Colonic mucosa (tissue), 4 donors: ENCODE data around the gene KRCC1. TPM values are rescaled to one million over a fixed set of nuclear protein-coding genes. Genes with fewer than 3 reads are reported as not detected.

Experiments used
- DNase-seq: peaks from one replicate; pipeline ENCODE4 v3.0.0-alpha.2; 2020
- H3K27ac ChIP-seq: fragments of 200-600 bp; one replicate; pipeline ENCODE4 v1.8.0; 2021
- H3K27me3 ChIP-seq: fragments of 200-600 bp; one replicate; pipeline ENCODE4 v1.8.0; 2021
- H3K36me3 ChIP-seq: fragments of 200-600 bp; one replicate; pipeline ENCODE4 v1.8.0; 2021
- H3K4me1 ChIP-seq: fragments of 200-600 bp; one replicate; pipeline ENCODE4 v1.8.0; 2021; ENCODE audit warnings: mild to moderate bottlenecking
- H3K4me3 ChIP-seq: fragments of 200-600 bp; one replicate; pipeline ENCODE4 v1.8.0; 2021
- H3K9ac ChIP-seq, 2 donors: one replicate each; pipeline ENCODE4 v1.7.0; 2013; ENCODE audit warnings: control low read depth in 2 of 2, low read depth in 2 of 2, low read length in 2 of 2
- H3K9me3 ChIP-seq: fragments of 200-600 bp; one replicate; pipeline ENCODE4 v1.8.0; 2021
- CTCF ChIP-seq: fragments of 200-600 bp; IDR thresholded peaks from one replicate; pipeline ENCODE4 v1.8.0; 2022; ENCODE audit warnings: antibody characterized with exemption, mild to moderate bottlenecking
- intact Hi-C: fragments of 100-400 bp; cut with DNase I; formaldehyde crosslinking; loops from one replicate; pipeline ENCODE4 v1.14.1; 2022
- total RNA-seq, 2 donors: library from RNA; stranded (reverse); fragmentation: NEBNext Ultra II Directional in 1 of 2; extraction: Animal tissue kit (Norgen Biotek cat#: 25700) in 1 of 2; gene quantifications; one replicate each; pipeline ENCODE4 v1.2.1, GENCODE V29; 2021
- donor health status: healthy.
- donor health status: DM: no; HTN: no; CAD: no.
- donor health status: DM: no; HTN: no; CAD: no.

The KRCC1 gene
- total RNA-seq, 2 donors from 2014 or later = 45.6 to 75.8 TPM

- H3K4me1 ChIP-seq = no peaks in the 10 kb centered on the region
- no peak for TF ChIP-seq CTCF
- H3K27ac ChIP-seq = no peak overlapping the region
- no peaks in the 10 kb centered on the region for H3K9me3 ChIP-seq
- intact Hi-C loops = no loop called here
- no peak for DNase-seq
- no peaks in the 10 kb centered on the region for H3K36me3 ChIP-seq
- H3K27me3 ChIP-seq = no peaks in the 10 kb centered on the region
- no peak overlapping the region for H3K9ac ChIP-seq
- H3K4me3 ChIP-seq = no peak overlapping the region
Observed at GRCh38 chr2:88070055-88070454, 14.5 kb upstream of the KRCC1 start.

GRCh38 chr2:88069117-88069516 is 13.5 kb upstream of the KRCC1 start:
- Histone ChIP-seq H3K9ac (no peak overlapping the region), H3K27ac (no peak overlapping the region), H3K9me3 (no peaks in the 10 kb centered on the region), H3K27me3 (no peaks in the 10 kb centered on the region), H3K36me3 (no peaks in the 10 kb centered on the region), H3K4me1 (no peaks in the 10 kb centered on the region), H3K4me3 (no peak overlapping the region)
- TF ChIP-seq CTCF = no peak
- intact Hi-C loops = no loop called here
- DNase-seq = no peak

GRCh38 chr2:88068044-88068443 is 12.5 kb upstream of the KRCC1 start:
- no peaks in the 10 kb centered on the region for H3K27me3 ChIP-seq
- intact Hi-C loops = no loop called here
- TF ChIP-seq CTCF = no peak
- no peak overlapping the region for H3K9ac ChIP-seq
- H3K4me1 ChIP-seq = no peaks in the 10 kb centered on the region
- H3K36me3 ChIP-seq = no peaks in the 10 kb centered on the region
- no peak for DNase-seq
- no peak overlapping the region for H3K4me3 ChIP-seq
- no peak overlapping the region for H3K27ac ChIP-seq
- H3K9me3 ChIP-seq = no peaks in the 10 kb centered on the region

DNA sequence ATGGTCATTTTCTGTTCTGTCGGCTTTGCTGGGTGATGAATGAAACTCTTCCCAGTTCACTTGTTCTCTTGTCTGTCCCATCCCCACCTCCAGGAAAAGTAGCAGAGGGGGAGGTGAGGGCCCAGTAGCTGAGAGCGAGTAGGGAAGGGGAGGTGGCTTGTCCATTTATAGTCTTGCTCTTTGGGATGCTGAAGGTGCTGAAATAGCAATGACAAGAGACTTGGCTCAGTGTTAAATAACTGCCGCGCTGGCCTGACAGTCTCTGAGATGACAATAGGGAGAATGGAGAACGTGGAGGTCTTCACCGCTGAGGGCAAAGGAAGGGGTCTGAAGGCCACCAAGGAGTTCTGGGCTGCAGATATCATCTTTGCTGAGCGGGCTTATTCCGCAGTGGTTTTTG is 12.0 kb upstream of the KRCC1 start, which contains the start of gene SMYD1:
TSS of gene SMYD1 (plus strand) at position 228 of the 400 bp plus-strand sequence. CDS start at position 268, 40 bp downstream.
- Histone ChIP-seq H3K4me1 (no peaks in the 10 kb centered on the region), H3K36me3 (no peaks in the 10 kb centered on the region), H3K9ac (no peak within 1 kb of the TSS), H3K27ac (no peak within 1 kb of the TSS), H3K4me3 (no peak within 1 kb of the TSS), H3K27me3 (no peaks in the 10 kb centered on the region), H3K9me3 (no peaks in the 10 kb centered on the region)
- DNase-seq = no peak
- no peak for TF ChIP-seq CTCF
- intact Hi-C loops = no loop called here

DNA sequence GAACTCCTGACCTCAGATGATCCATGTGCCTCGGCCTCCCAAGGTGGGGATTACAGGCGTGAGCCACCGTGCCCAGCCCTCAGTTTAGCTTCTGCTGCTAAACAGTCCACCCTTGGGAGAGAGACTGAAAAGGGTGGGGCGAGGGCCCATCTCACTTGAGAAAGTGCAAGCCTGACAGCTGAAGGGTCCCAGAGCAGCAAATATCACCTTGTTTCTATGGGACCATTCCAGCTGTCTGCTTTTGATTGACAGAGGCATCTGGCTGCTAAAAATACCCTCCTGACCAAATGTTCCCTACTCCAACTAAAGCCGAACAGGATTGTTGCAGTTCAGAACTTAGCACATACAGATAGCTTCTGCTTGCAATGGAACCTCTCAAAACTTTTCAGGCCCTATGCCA is 11.6 kb upstream of the KRCC1 start:
- H3K4me3 ChIP-seq = no peak overlapping the region
- H3K9ac ChIP-seq = no peak overlapping the region
- H3K36me3 ChIP-seq = no peaks in the 10 kb centered on the region
- no peak for DNase-seq
- no peak for TF ChIP-seq CTCF
- H3K9me3 ChIP-seq = no peaks in the 10 kb centered on the region
- H3K27ac ChIP-seq = no peak overlapping the region
- H3K27me3 ChIP-seq = no peaks in the 10 kb centered on the region
- H3K4me1 ChIP-seq = no peaks in the 10 kb centered on the region
- intact Hi-C loops = no loop called here

DNA sequence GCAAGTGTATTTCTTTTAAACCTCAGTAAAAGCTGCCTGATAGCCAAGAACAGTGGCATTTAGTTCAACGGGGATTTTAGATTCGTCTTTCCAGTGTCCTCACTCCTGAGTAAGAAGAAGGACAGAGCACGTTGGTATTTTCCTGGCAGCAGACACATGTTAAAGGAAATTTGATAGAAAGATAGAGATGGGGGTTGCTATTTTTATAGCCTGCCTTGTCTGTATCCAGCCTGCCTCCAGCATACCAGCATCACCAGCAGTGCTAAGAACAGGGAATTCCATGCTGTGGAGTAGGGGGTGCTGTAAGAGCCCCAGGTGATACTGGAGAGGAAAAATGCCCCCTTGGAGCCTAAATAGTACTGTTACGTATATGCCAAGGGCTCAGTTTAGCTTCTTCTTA is 11.0 kb upstream of the KRCC1 start:
- Histone ChIP-seq H3K4me3 (no peak overlapping the region), H3K4me1 (no peaks in the 10 kb centered on the region), H3K9ac (no peak overlapping the region), H3K27ac (no peak overlapping the region), H3K27me3 (no peaks in the 10 kb centered on the region), H3K36me3 (no peaks in the 10 kb centered on the region), H3K9me3 (no peaks in the 10 kb centered on the region)
- DNase-seq = no peak
- intact Hi-C loops = no loop called here
- no peak for TF ChIP-seq CTCF
